WERI-Rb-1 (cell line): ENCODE results near the gene IL4R.
"Not testable (repeated sequence)": the region's sequence is repeated elsewhere in the genome, so short reads cannot be mapped to it uniquely, and the experiment has no call there.

ENCODE experiments used
- DNase-seq: peaks from one replicate; pipeline ENCODE4 v3.0.0-alpha.2; 2020
- H3K27ac ChIP-seq: fragments of 250-450 bp; sonication (Bioruptor Pico); 2 replicates; pipeline ENCODE4 v1.5.1; 2020; ENCODE audit warnings: mild to moderate bottlenecking, moderate library complexity
- H3K27me3 ChIP-seq: fragments of 250-450 bp; sonication (Bioruptor Pico); 2 replicates; pipeline ENCODE4 v1.5.1; 2021; ENCODE audit warnings: mild to moderate bottlenecking, low read depth, moderate library complexity; ENCODE audit not compliant: insufficient read depth, severe bottlenecking
- H3K36me3 ChIP-seq: fragments of 250-450 bp; sonication (Bioruptor Pico); 2 replicates; pipeline ENCODE4 v1.5.1; 2020; ENCODE audit warnings: mild to moderate bottlenecking, moderate library complexity
- H3K4me3 ChIP-seq: 2 replicates; pipeline ENCODE4 v1.5.1; 2011; ENCODE audit warnings: low read depth, mild to moderate bottlenecking, control low read depth, low read length
- H3K9me3 ChIP-seq: fragments of 250-450 bp; sonication (Bioruptor Pico); 2 replicates; pipeline ENCODE4 v1.5.1; 2021; ENCODE audit warnings: mild to moderate bottlenecking, moderate library complexity; ENCODE audit not compliant: severe bottlenecking
- CTCF ChIP-seq: IDR thresholded peaks from 2 replicates; pipeline ENCODE4 v1.5.1; 2011; ENCODE audit warnings: low read depth, mild to moderate bottlenecking, control low read depth, inconsistent platforms, low read length

IL4R gene

GRCh38 chr16:27269300-27270150 lies 44.2 kb upstream of the IL4R start:
- Histone ChIP-seq H3K4me3 (peak overlapping the region; percentile 71), H3K27me3 (no peaks in the 10 kb centered on the region), H3K27ac (no peak overlapping the region), H3K36me3 (no peaks in the 10 kb centered on the region), H3K9me3 (no peaks in the 10 kb centered on the region)
- no peak for DNase-seq
- TF ChIP-seq CTCF: no peak

- H3K4me3 ChIP-seq: no peak overlapping the region
- no peak for DNase-seq
- H3K36me3 ChIP-seq: no peaks in the 10 kb centered on the region
- no peak overlapping the region for H3K27ac ChIP-seq
- H3K27me3 ChIP-seq: no peaks in the 10 kb centered on the region
- no peaks in the 10 kb centered on the region for H3K9me3 ChIP-seq
- no peak for TF ChIP-seq CTCF
Observed at GRCh38 chr16:27270349-27270748, 43.4 kb upstream of the IL4R start.

GRCh38 chr16:27272076-27272475 lies 41.7 kb upstream of the IL4R start:
- H3K27me3 ChIP-seq: no peaks in the 10 kb centered on the region
- H3K9me3 ChIP-seq: no peaks in the 10 kb centered on the region
- H3K4me3 ChIP-seq: no peak overlapping the region
- H3K36me3 ChIP-seq: no peaks in the 10 kb centered on the region
- TF ChIP-seq CTCF: no peak
- no peak for DNase-seq
- H3K27ac ChIP-seq: no peak overlapping the region

- DNase-seq, H3K36me3 ChIP-seq, H3K27ac ChIP-seq, H3K27me3 ChIP-seq, H3K4me3 ChIP-seq, H3K9me3 ChIP-seq: not testable (repeated sequence)
Observed at GRCh38 chr16:27272697-27273096, 41.1 kb upstream of the IL4R start.

- DNase-seq: no peak
- Histone ChIP-seq H3K27ac (no peak overlapping the region), H3K27me3 (no peaks in the 10 kb centered on the region), H3K36me3 (no peaks in the 10 kb centered on the region), H3K4me3 (no peak overlapping the region), H3K9me3 (no peaks in the 10 kb centered on the region)
- no peak for TF ChIP-seq CTCF
Observed at GRCh38 chr16:27273330-27273669, 40.5 kb upstream of the IL4R start.

GRCh38 chr16:27273670-27274423 lies 39.9 kb upstream of the IL4R start:
- Histone ChIP-seq H3K27me3 (no peaks in the 10 kb centered on the region), H3K36me3 (no peaks in the 10 kb centered on the region), H3K4me3 (no peak overlapping the region), H3K27ac (no peak overlapping the region), H3K9me3 (no peaks in the 10 kb centered on the region)
- no peak for TF ChIP-seq CTCF
- DNase-seq: no peak

- H3K9me3 ChIP-seq, H3K27me3 ChIP-seq, H3K36me3 ChIP-seq, H3K27ac ChIP-seq, H3K4me3 ChIP-seq, DNase-seq: not testable (repeated sequence)
Observed at GRCh38 chr16:27274424-27274874, 39.3 kb upstream of the IL4R start.
